Measurements from ENCODE around the gene PARVG.

GRCh38 chr22:44192816-44193534, 12.2 kb downstream of the PARVG start:
- TF ChIP-seq POLR2A (IDR thresholded peaks at IDR 0.05) (no peak), POLR2AphosphoS5 (IDR thresholded peaks at IDR 0.05) (no peak)
